PC-9 (cell line): Measurements from ENCODE around the gene THAP7. TPM values are rescaled to one million over a fixed set of nuclear protein-coding genes. Genes with fewer than 3 reads are reported as not detected.
"Not testable (repeated sequence)": the region's sequence is repeated elsewhere in the genome, so short reads cannot be mapped to it uniquely, and the experiment has no call there.

Source experiments
- BruUV-seq: library from RNA; stranded (reverse); fragments of 400-500 nt; replicated peaks from 2 replicates; lab custom pipeline; 2021; lab: Mats Ljungman, UMichigan
- CTCF ChIA-PET: fragments of 300-600 bp; sonication (Branson Sonifier 250); formaldehyde crosslinking; loops from one replicate; lab custom pipeline; 2022; ENCODE audit warnings: antibody characterized with exemption; lab: Charles Lee
- POLR2A ChIA-PET: fragments of 300-600 bp; sonication (Branson Sonifier 250); formaldehyde crosslinking; loops from one replicate; lab custom pipeline; 2022; ENCODE audit warnings: antibody characterized with exemption; ENCODE audit not compliant: unreplicated experiment; lab: Charles Lee
- DNase-seq, 2 experiments: peaks; one replicate each; pipeline versions ENCODE4 v3.0.0 to v3.0.0-alpha.2; 2015 to 2022; ENCODE audit warnings: mixed read lengths in 1 of 2
- H2AFZ ChIP-seq: fragments of 200-600 bp; sonication (generic); 2 replicates; pipeline ENCODE4 v1.8.1; 2017; ENCODE audit warnings: antibody characterized with exemption
- H3F3A ChIP-seq: fragments of 200-600 bp; sonication (generic); 2 replicates; pipeline ENCODE4 v1.8.1; 2017; ENCODE audit warnings: antibody characterized with exemption, mild to moderate bottlenecking, low read depth; ENCODE audit not compliant: insufficient read depth
- H3K27ac ChIP-seq: fragments of 200-600 bp; sonication (generic); 2 replicates; pipeline ENCODE4 v1.6.1; 2016; ENCODE audit warnings: mixed run types
- H3K27me3 ChIP-seq: fragments of 200-600 bp; sonication (generic); 2 replicates; pipeline ENCODE4 v1.6.1; 2016; ENCODE audit warnings: low read depth, mixed run types; ENCODE audit not compliant: insufficient read depth
- H3K36me3 ChIP-seq: fragments of 200-600 bp; sonication (generic); 2 replicates; pipeline ENCODE4 v1.6.1; 2016; ENCODE audit warnings: low read depth, mixed run types
- H3K4me1 ChIP-seq: fragments of 200-600 bp; sonication (generic); replicated peaks from 2 replicates; pipeline ENCODE4 v1.6.1; 2016; ENCODE audit warnings: mixed run types; ENCODE audit not compliant: insufficient read depth
- H3K4me2 ChIP-seq: fragments of 200-600 bp; sonication (generic); 2 replicates; pipeline ENCODE4 v1.6.1; 2017; ENCODE audit warnings: mixed run types
- H3K4me3 ChIP-seq: fragments of 200-600 bp; sonication (generic); 2 replicates; pipeline ENCODE4 v1.6.1; 2016; ENCODE audit warnings: mixed run types
- H3K79me2 ChIP-seq: fragments of 200-600 bp; sonication (generic); 2 replicates; pipeline ENCODE4 v1.6.1; 2017; ENCODE audit warnings: low read depth, mixed run types
- H3K9me2 ChIP-seq: fragments of 200-600 bp; sonication (generic); 2 replicates; pipeline ENCODE4 v1.8.1; 2017; ENCODE audit warnings: mild to moderate bottlenecking; ENCODE audit not compliant: insufficient read depth
- H3K9me3 ChIP-seq: fragments of 200-600 bp; sonication (generic); 2 replicates; pipeline ENCODE4 v1.8.1; 2016; ENCODE audit warnings: low read depth; ENCODE audit not compliant: insufficient read depth
- H4K20me1 ChIP-seq: fragments of 200-600 bp; sonication (generic); 2 replicates; pipeline ENCODE4 v1.8.1; 2017; ENCODE audit not compliant: insufficient read depth
- EZH2 ChIP-seq: fragments of 200-600 bp; sonication (generic); IDR thresholded peaks from 2 replicates; pipeline ENCODE4 v1.8.0; 2017; ENCODE audit warnings: antibody characterized with exemption, low read depth
- intact Hi-C: fragments of 100-400 bp; cut with micrococcal nuclease; formaldehyde crosslinking; loops from one replicate; pipeline ENCODE4 v1.10.0; 2022; ENCODE audit not compliant: unreplicated experiment
- total RNA-seq: library from RNA; stranded (reverse); gene quantifications from 2 replicates; pipeline ENCODE4 v1.2.3, GENCODE V29; 2021
- TF ChIP-seq, protein P1 (sequence below): fragments of 200-600 bp; sonication (generic); conservative IDR thresholded peaks from 2 replicates; pipeline ENCODE4 v1.6.1; 2017; ENCODE audit warnings: mixed run types, antibody characterized with exemption, mild to moderate bottlenecking, moderate library complexity

THAP7 gene
- total RNA-seq, 1 experiment from 2014 or later = 17.0 TPM

DNA sequence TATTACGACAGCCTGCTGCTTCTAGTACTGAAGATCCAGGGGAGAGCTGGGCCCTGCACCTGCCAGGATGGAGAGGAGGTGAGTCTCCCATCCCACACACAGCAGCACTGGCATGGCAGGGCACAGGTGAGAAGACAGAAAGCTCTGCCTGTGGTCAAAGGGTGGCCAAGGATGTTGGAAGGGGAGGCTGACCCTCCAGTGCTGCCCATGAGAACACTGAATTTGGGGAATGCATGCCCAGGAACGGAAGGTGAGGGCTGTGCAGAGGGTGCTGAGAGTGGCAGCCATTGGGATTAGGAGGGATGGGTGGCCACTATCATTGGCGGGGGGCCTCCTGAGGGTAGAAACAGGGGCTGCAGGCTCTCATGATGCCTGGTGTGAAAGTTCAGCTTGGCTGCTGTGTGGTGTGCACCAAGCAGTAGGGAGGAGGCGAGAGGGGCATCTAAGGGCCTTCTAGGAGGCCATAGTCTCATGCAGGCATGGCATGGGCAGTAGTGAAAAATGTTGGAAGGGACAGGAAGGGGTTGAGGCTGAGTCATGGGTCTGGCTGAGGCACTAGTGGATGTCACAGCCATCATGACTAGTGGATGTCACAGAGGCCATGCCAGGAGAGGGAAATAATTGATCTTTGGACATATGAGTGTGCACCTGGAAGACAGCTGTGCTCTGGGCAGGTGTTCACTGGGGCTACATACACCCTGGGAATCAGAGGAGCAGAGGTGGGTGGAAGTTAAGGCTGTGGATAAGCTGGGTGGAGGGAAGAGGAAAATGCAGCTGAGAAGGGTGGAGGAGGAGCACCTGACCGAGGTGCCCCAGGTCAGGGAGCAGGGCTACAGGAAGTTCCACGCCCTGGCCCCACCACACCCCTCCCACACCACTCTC, 41.3 kb upstream of the THAP7 start:
- Histone ChIP-seq H3F3A (peaks cover 7% of the 10 kb centered on the region), H3K4me1 (peaks cover 30% of the 10 kb centered on the region), H3K27ac (no peak overlapping the region), H3K4me3 (no peak overlapping the region), H3K4me2 (peak overlapping the region; percentile 44), H4K20me1 (no peaks in the 10 kb centered on the region), H3K79me2 (no peaks in the 10 kb centered on the region), H2AFZ (no peak overlapping the region), H3K36me3 (no peaks in the 10 kb centered on the region), H3K9me2 (no peaks in the 10 kb centered on the region), H3K9me3 (no peaks in the 10 kb centered on the region), H3K27me3 (no peaks in the 10 kb centered on the region)
- ChIA-PET POLR2A (interaction anchor here (0.5 kb wide), 1 partner anchor 10 kb away, joined by 7 read pairs; no protein-coding TSS in a partner anchor), CTCF (interaction anchor here (0.6 to 1.0 kb wide), 3 partner anchors 27 to 59 kb away, joined by 4 read pairs; no protein-coding TSS in a partner anchor)
- DNase-seq = peak; percentile 24 to 39
- intact Hi-C loops = no loop called here
- no TSS peak for BruUV-seq
- TF ChIP-seq EZH2 = no peak
- TF ChIP-seq, protein P1, sequence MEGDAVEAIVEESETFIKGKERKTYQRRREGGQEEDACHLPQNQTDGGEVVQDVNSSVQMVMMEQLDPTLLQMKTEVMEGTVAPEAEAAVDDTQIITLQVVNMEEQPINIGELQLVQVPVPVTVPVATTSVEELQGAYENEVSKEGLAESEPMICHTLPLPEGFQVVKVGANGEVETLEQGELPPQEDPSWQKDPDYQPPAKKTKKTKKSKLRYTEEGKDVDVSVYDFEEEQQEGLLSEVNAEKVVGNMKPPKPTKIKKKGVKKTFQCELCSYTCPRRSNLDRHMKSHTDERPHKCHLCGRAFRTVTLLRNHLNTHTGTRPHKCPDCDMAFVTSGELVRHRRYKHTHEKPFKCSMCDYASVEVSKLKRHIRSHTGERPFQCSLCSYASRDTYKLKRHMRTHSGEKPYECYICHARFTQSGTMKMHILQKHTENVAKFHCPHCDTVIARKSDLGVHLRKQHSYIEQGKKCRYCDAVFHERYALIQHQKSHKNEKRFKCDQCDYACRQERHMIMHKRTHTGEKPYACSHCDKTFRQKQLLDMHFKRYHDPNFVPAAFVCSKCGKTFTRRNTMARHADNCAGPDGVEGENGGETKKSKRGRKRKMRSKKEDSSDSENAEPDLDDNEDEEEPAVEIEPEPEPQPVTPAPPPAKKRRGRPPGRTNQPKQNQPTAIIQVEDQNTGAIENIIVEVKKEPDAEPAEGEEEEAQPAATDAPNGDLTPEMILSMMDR = no peak

DNA sequence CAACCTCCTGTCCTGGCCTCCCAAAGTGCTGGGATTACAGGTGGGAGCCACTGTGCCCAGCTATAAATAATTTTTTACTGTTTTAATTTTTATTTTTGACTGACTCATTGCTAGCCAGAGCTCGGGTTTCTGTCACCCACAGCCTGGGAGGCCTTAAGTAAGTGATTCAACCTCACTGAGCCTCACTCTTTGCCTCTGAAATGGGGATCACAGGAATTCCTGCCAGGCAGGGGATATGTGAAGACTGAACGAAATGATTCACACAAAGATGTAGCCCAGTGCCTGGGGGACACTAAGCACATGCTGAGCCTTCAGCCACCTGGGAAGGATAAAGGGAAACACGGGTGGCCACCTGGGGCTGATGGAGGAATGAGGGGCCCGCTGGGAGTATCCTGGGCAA, 40.0 kb upstream of the THAP7 start:
- no peak overlapping the region for H3K4me2 ChIP-seq
- H4K20me1 ChIP-seq = no peaks in the 10 kb centered on the region
- no peaks in the 10 kb centered on the region for H3K9me3 ChIP-seq
- H3K4me3 ChIP-seq = no peak overlapping the region
- BruUV-seq = no TSS peak
- H3K27me3 ChIP-seq = no peaks in the 10 kb centered on the region
- no peaks in the 10 kb centered on the region for H3K9me2 ChIP-seq
- peaks cover 18% of the 10 kb centered on the region for H3F3A ChIP-seq
- H3K36me3 ChIP-seq = no peaks in the 10 kb centered on the region
- H2AFZ ChIP-seq = no peak overlapping the region
- H3K4me1 ChIP-seq = peaks cover 39% of the 10 kb centered on the region
- intact Hi-C loops = no loop called here
- no peaks in the 10 kb centered on the region for H3K79me2 ChIP-seq
- ChIA-PET CTCF (no interaction called here), POLR2A (no interaction called here)
- TF ChIP-seq, protein P1 = no peak
- TF ChIP-seq EZH2 = no peak
- 0 out of 2 replicates have a peak overlapping the region, but pooled peaks have one; percentile 6 for H3K27ac ChIP-seq
- peak in 1 of 2 experiments; percentile 56 for DNase-seq

DNA sequence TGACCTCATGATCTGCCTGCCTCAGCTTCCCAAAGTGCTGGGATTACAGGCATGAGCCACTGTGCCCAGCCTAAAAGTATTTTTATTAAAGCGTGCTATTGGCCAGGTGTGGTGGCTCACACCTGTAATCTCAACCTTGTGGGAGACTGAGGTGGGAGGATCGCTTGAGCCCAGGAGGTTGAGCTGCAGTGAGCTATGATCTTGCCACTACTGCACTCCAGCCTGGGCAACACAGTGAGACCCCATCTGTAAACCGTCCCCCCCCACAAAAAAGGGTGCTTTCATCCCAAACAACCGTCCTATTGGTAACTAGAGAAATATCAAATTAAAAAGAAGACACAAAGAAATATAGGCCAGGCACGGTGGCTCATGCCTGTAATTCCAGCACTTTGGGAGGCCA, 37.2 kb upstream of the THAP7 start:
- BruUV-seq, H3K36me3 ChIP-seq, H3K27ac ChIP-seq, H3K4me2 ChIP-seq, H3K27me3 ChIP-seq, POLR2A ChIA-PET, H3K79me2 ChIP-seq, CTCF ChIA-PET, DNase-seq, H2AFZ ChIP-seq, H4K20me1 ChIP-seq, H3K9me2 ChIP-seq, H3K9me3 ChIP-seq, intact Hi-C loops, H3K4me3 ChIP-seq: not testable (repeated sequence)
- peaks cover 25% of the 10 kb centered on the region for H3K4me1 ChIP-seq
- H3F3A ChIP-seq = peaks cover 19% of the 10 kb centered on the region
